ENCODE measurements around the gene USP17L26. TPM values are rescaled to one million over a fixed set of nuclear protein-coding genes. Genes with fewer than 3 reads are reported as not detected.
"Not testable (repeated sequence)": the region's sequence is repeated elsewhere in the genome, so short reads cannot be mapped to it uniquely, and the experiment has no call there.

USP17L26 gene, protein sequence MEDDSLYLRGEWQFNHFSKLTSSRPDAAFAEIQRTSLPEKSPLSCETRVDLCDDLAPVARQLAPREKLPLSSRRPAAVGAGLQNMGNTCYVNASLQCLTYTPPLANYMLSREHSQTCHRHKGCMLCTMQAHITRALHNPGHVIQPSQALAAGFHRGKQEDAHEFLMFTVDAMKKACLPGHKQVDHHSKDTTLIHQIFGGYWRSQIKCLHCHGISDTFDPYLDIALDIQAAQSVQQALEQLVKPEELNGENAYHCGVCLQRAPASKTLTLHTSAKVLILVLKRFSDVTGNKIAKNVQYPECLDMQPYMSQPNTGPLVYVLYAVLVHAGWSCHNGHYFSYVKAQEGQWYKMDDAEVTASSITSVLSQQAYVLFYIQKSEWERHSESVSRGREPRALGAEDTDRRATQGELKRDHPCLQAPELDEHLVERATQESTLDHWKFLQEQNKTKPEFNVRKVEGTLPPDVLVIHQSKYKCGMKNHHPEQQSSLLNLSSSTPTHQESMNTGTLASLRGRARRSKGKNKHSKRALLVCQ
- not detected for total RNA-seq

DNA sequence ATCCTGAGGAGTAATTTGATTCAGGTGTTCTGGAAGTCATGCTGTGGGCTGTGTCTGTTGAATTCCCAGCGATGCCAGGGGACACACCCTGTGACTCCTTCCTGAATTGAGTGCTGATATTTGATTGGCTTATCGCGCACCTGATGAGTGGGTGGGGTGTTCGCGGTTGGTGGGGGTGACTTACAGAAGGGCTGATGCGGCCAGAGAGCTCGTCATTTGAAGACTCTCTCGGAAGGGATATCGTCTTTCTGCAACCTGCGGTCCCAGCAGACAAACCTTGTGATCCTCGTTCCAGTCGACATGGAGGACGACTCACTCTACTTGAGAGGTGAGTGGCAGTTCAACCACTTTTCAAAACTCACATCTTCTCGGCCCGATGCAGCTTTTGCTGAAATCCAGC is at the start of gene USP17L26:
Gene USP17L26, plus strand, starts transcription at position 301 of the 400 bp plus-strand sequence. Its CDS starts 0 bp downstream, at position 301.
- not testable (repeated sequence) for H3K4me1 Mint-ChIP-seq (ENCODE audit: low read depth); DNase-seq

DNA sequence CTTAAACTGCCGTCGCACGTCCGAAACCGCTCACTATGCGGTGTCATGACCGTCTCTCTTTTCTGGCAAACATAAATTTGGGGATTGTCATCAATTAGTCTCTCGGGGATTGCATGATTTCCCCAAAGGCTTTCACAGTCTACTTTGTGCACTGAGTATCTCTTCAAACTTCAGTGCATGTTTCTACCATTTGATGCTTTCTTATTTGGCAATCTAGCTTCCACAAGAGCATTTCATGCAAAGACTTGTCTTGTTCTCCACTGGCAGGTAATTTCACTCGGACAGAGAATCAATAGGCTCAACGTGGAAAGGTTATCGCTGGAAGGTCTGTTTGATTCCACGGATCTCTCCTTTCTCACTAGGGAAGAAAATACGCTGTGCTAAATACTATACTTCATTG is 10.3 kb upstream of the USP17L26 start:
- POLR2A ChIA-PET; intact Hi-C loops (cut with micrococcal nuclease); H3K4me3 Mint-ChIP-seq; CTCF ChIA-PET; DNase-seq; H3K4me1 Mint-ChIP-seq (ENCODE audit: low read depth); H3K36me3 Mint-ChIP-seq (ENCODE audit: low read depth); ATAC-seq; H3K27me3 Mint-ChIP-seq; H3K9me3 Mint-ChIP-seq; H3K27ac Mint-ChIP-seq: not testable (repeated sequence)

More for the DNA sequence above, at the start of gene USP17L26:
- H3K27ac Mint-ChIP-seq; H3K9me3 Mint-ChIP-seq; ATAC-seq; CTCF ChIA-PET; H3K27me3 Mint-ChIP-seq; H3K36me3 Mint-ChIP-seq (ENCODE audit: low read depth); POLR2A ChIA-PET; intact Hi-C loops (cut with micrococcal nuclease); H3K4me3 Mint-ChIP-seq: not testable (repeated sequence)

DNA sequence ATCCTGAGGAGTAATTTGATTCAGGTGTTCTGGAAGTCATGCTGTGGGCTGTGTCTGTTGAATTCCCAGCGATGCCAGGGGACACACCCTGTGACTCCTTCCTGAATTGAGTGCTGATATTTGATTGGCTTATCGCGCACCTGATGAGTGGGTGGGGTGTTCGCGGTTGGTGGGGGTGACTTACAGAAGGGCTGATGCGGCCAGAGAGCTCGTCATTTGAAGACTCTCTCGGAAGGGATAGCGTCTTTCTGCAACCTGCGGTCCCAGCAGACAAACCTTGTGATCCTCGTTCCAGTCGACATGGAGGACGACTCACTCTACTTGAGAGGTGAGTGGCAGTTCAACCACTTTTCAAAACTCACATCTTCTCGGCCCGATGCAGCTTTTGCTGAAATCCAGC is 9.6 kb upstream of the USP17L26 start, which contains the start of gene USP17L24:
Gene USP17L24, plus strand, starts transcription at position 301 of the 400 bp plus-strand sequence. Its CDS starts 0 bp downstream, at position 301.
- H3K9me3 Mint-ChIP-seq; H3K36me3 Mint-ChIP-seq (ENCODE audit: low read depth); ATAC-seq; intact Hi-C loops (cut with micrococcal nuclease); H3K27ac Mint-ChIP-seq; POLR2A ChIA-PET; CTCF ChIA-PET; H3K4me3 Mint-ChIP-seq; H3K4me1 Mint-ChIP-seq (ENCODE audit: low read depth); H3K27me3 Mint-ChIP-seq; DNase-seq: not testable (repeated sequence)

DNA sequence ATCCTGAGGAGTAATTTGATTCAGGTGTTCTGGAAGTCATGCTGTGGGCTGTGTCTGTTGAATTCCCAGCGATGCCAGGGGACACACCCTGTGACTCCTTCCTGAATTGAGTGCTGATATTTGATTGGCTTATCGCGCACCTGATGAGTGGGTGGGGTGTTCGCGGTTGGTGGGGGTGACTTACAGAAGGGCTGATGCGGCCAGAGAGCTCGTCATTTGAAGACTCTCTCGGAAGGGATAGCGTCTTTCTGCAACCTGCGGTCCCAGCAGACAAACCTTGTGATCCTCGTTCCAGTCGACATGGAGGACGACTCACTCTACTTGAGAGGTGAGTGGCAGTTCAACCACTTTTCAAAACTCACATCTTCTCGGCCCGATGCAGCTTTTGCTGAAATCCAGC is 4.8 kb upstream of the USP17L26 start, which contains the start of gene USP17L25:
Gene USP17L25, plus strand, starts transcription at position 301 of the 400 bp plus-strand sequence. Its CDS starts 0 bp downstream, at position 301.
- CTCF ChIA-PET; intact Hi-C loops (cut with micrococcal nuclease); H3K9me3 Mint-ChIP-seq; DNase-seq; H3K36me3 Mint-ChIP-seq (ENCODE audit: low read depth); H3K4me1 Mint-ChIP-seq (ENCODE audit: low read depth); ATAC-seq; H3K27ac Mint-ChIP-seq; POLR2A ChIA-PET; H3K4me3 Mint-ChIP-seq; H3K27me3 Mint-ChIP-seq: not testable (repeated sequence)

DNA sequence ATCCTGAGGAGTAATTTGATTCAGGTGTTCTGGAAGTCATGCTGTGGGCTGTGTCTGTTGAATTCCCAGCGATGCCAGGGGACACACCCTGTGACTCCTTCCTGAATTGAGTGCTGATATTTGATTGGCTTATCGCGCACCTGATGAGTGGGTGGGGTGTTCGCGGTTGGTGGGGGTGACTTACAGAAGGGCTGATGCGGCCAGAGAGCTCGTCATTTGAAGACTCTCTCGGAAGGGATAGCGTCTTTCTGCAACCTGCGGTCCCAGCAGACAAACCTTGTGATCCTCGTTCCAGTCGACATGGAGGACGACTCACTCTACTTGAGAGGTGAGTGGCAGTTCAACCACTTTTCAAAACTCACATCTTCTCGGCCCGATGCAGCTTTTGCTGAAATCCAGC is 4.6 kb downstream of the USP17L26 start, which contains the start of gene USP17L5:
Gene USP17L5, plus strand, starts transcription at position 301 of the 400 bp plus-strand sequence. Its CDS starts 0 bp downstream, at position 301.
- H3K27ac Mint-ChIP-seq; DNase-seq; H3K9me3 Mint-ChIP-seq; H3K4me3 Mint-ChIP-seq; intact Hi-C loops (cut with micrococcal nuclease); CTCF ChIA-PET; H3K27me3 Mint-ChIP-seq; POLR2A ChIA-PET; H3K4me1 Mint-ChIP-seq (ENCODE audit: low read depth); ATAC-seq; H3K36me3 Mint-ChIP-seq (ENCODE audit: low read depth): not testable (repeated sequence)

DNA sequence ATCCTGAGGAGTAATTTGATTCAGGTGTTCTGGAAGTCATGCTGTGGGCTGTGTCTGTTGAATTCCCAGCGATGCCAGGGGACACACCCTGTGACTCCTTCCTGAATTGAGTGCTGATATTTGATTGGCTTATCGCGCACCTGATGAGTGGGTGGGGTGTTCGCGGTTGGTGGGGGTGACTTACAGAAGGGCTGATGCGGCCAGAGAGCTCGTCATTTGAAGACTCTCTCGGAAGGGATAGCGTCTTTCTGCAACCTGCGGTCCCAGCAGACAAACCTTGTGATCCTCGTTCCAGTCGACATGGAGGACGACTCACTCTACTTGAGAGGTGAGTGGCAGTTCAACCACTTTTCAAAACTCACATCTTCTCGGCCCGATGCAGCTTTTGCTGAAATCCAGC is 9.4 kb downstream of the USP17L26 start, which contains the start of gene USP17L27:
Gene USP17L27, plus strand, starts transcription at position 301 of the 400 bp plus-strand sequence. Its CDS starts 0 bp downstream, at position 301.
- H3K9me3 Mint-ChIP-seq; H3K36me3 Mint-ChIP-seq (ENCODE audit: low read depth); intact Hi-C loops (cut with micrococcal nuclease); H3K27me3 Mint-ChIP-seq; ATAC-seq; POLR2A ChIA-PET; H3K4me1 Mint-ChIP-seq (ENCODE audit: low read depth); H3K27ac Mint-ChIP-seq; DNase-seq; H3K4me3 Mint-ChIP-seq; CTCF ChIA-PET: not testable (repeated sequence)

DNA sequence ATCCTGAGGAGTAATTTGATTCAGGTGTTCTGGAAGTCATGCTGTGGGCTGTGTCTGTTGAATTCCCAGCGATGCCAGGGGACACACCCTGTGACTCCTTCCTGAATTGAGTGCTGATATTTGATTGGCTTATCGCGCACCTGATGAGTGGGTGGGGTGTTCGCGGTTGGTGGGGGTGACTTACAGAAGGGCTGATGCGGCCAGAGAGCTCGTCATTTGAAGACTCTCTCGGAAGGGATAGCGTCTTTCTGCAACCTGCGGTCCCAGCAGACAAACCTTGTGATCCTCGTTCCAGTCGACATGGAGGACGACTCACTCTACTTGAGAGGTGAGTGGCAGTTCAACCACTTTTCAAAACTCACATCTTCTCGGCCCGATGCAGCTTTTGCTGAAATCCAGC is 14.1 kb downstream of the USP17L26 start, which contains the start of gene USP17L28:
Gene USP17L28, plus strand, starts transcription at position 301 of the 400 bp plus-strand sequence. Its CDS starts 0 bp downstream, at position 301.
- H3K4me1 Mint-ChIP-seq (ENCODE audit: low read depth); H3K4me3 Mint-ChIP-seq; POLR2A ChIA-PET; H3K9me3 Mint-ChIP-seq; H3K27ac Mint-ChIP-seq; intact Hi-C loops (cut with micrococcal nuclease); H3K27me3 Mint-ChIP-seq; H3K36me3 Mint-ChIP-seq (ENCODE audit: low read depth); DNase-seq; ATAC-seq; CTCF ChIA-PET: not testable (repeated sequence)

DNA sequence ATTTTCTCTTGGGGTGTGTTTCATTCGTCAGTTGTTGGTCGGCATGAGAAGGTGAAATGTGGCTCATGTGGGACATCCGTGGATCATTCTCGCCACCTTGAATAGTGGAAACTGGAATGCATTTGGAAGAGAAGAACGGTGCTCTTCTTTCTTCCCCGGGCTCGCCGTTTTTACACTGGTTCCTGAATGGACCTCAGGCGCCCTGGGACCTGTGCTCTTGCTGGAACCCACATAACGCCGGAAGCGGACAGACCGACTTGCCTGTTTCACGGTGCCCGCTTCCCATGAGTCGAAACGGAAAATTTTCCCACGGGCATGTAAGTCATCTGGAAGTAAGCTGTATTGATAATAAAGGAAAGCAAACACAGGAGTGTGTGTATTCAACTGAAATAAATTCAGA is 16.4 kb downstream of the USP17L26 start:
- DNase-seq; H3K9me3 Mint-ChIP-seq; CTCF ChIA-PET; H3K4me3 Mint-ChIP-seq; POLR2A ChIA-PET; H3K36me3 Mint-ChIP-seq (ENCODE audit: low read depth); H3K27ac Mint-ChIP-seq; ATAC-seq; H3K4me1 Mint-ChIP-seq (ENCODE audit: low read depth); H3K27me3 Mint-ChIP-seq; intact Hi-C loops (cut with micrococcal nuclease): not testable (repeated sequence)

DNA sequence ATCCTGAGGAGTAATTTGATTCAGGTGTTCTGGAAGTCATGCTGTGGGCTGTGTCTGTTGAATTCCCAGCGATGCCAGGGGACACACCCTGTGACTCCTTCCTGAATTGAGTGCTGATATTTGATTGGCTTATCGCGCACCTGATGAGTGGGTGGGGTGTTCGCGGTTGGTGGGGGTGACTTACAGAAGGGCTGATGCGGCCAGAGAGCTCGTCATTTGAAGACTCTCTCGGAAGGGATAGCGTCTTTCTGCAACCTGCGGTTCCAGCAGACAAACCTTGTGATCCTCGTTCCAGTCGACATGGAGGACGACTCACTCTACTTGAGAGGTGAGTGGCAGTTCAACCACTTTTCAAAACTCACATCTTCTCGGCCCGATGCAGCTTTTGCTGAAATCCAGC is 18.9 kb downstream of the USP17L26 start, which contains the start of gene USP17L29:
Gene USP17L29, plus strand, starts transcription at position 301 of the 400 bp plus-strand sequence. Its CDS starts 0 bp downstream, at position 301.
- H3K27ac Mint-ChIP-seq; H3K36me3 Mint-ChIP-seq (ENCODE audit: low read depth); H3K27me3 Mint-ChIP-seq; H3K4me1 Mint-ChIP-seq (ENCODE audit: low read depth); H3K9me3 Mint-ChIP-seq; DNase-seq; H3K4me3 Mint-ChIP-seq; CTCF ChIA-PET; intact Hi-C loops (cut with micrococcal nuclease); ATAC-seq; POLR2A ChIA-PET: not testable (repeated sequence)

DNA sequence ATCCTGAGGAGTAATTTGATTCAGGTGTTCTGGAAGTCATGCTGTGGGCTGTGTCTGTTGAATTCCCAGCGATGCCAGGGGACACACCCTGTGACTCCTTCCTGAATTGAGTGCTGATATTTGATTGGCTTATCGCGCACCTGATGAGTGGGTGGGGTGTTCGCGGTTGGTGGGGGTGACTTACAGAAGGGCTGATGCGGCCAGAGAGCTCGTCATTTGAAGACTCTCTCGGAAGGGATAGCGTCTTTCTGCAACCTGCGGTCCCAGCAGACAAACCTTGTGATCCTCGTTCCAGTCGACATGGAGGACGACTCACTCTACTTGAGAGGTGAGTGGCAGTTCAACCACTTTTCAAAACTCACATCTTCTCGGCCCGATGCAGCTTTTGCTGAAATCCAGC is 28.4 kb downstream of the USP17L26 start, which contains the start of gene USP17L30:
Gene USP17L30, plus strand, starts transcription at position 301 of the 400 bp plus-strand sequence. Its CDS starts 0 bp downstream, at position 301.
- POLR2A ChIA-PET; CTCF ChIA-PET; H3K36me3 Mint-ChIP-seq (ENCODE audit: low read depth); H3K4me3 Mint-ChIP-seq; H3K4me1 Mint-ChIP-seq (ENCODE audit: low read depth); DNase-seq; H3K27me3 Mint-ChIP-seq; H3K9me3 Mint-ChIP-seq; ATAC-seq; intact Hi-C loops (cut with micrococcal nuclease); H3K27ac Mint-ChIP-seq: not testable (repeated sequence)

DNA sequence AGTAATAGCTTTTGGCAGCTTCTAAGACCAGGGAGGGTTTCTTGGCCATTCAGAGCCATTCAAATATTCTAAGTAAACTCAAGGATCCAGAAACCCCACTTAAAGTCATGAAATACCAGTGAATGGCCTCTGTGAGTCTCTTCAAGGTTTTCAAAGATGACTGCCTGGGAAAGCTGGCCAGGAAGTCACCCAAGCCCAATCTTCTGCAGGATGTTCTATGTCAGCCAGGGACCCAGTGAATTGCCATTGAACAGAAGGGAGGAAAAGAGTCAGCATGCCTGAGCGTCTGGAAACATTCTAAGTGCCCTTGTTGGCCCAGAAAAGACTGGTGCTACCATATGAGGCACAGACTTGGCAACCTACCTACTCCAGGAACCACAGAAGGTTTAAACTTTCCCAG is 45.4 kb downstream of the USP17L26 start:
- ATAC-seq; H3K4me3 Mint-ChIP-seq; H3K27ac Mint-ChIP-seq; H3K4me1 Mint-ChIP-seq (ENCODE audit: low read depth); H3K9me3 Mint-ChIP-seq; H3K27me3 Mint-ChIP-seq; H3K36me3 Mint-ChIP-seq (ENCODE audit: low read depth); intact Hi-C loops (cut with micrococcal nuclease); DNase-seq: not testable (repeated sequence)
- CTCF ChIA-PET, result interaction anchor here (1.4 kb wide), 1 partner anchor 379 kb away, joined by 4 read pairs; no protein-coding TSS in a partner anchor
- POLR2A ChIA-PET, result interaction anchor here (0.6 kb wide), 1 partner anchor 276 kb away, joined by 3 read pairs; no protein-coding TSS in a partner anchor

Measured in activated CD8-positive, alpha-beta T cell treated with anti-CD3 and anti-CD28 coated beads for 36 hours (primary cell).